ENCODE measurements around the gene DNAJC5.
A peak's percentile ranks its signal among the peaks of the same experiment; 100 is the strongest.

DNAJC5 gene

DNA sequence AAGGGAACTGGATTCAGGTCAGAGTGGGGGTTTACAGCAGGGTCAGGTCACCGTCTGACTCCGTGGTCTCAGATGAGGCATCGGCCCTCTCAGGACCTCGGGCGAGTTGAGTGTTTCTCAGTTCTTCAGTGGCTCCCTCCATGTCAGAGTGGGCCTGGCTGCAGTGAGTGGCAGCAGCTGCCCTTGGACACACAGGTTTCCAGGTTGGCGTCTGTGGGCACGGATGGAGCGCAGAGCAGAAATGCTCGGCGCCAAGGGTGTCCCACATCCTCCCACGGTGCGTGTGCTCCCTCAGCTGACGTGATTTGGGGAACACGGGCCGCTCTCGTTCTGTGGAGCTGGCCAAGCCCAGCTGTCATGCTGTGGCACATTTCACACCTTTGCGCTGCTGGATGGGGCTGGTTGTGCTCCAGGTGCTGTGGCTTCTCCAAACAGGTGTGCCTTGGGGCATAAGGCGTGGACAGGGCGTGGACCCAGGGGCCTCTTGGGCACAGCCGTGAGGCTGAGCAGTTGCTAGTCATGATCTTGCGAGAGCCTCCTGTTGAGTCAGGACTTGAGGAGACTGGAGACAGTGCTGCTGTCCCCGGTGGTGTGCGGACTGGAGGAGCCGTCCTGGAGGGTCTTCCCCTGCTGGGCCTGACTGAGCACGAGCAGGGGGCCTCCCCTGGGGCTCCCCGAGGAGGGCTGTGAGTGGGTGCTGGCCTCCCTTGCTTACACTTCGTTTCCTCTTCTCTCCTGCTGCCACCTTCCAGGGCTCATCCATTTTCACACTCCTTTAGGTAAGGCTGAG is 9.5 kb upstream of the DNAJC5 start:
- no peak for DNase-seq

DNA sequence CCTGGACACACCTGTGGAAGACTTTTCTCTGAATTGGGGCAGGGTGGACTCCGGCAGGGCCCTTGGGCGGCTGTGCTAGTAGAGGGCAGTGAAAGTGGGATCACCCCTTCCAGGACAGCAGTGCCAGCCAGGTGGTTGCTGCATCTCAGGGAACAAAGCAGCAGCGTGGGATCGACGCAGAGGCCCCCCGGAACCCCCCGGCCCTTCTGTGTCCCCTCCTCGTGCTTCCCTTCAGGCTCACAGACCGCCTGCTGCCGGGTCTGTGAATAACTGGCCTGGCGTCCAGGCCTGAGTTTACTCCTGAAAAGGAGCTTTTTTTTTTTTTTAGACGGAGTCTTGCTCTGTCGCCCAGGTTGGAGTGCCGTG is 8.9 kb upstream of the DNAJC5 start:
- DNase-seq: no peak

- DNase-seq: no peak
These were observed 8.0 kb upstream of the DNAJC5 start for GRCh38 chr20:63886921-63887320.

- no peak for DNase-seq
These were observed 5.4 kb upstream of the DNAJC5 start for GRCh38 chr20:63889241-63890200.

DNA sequence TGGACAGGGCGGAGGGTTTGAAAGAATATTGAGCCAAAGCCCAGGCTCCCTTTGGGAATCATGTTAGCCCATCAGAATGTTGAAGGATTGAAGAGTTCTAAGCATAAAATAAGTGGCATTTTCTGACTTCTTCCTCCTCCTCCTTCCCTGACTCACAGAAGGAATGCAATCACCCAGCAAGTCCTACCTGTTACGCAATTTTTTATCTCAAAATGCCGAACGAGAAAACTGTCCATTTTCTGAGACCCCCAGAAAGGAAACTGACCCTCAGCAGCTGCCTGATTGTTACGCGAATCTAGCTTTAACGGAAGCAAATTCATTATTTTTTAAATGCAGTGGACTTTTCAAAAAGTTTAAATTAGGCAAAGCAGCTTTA is 4.7 kb upstream of the DNAJC5 start:
- DNase-seq: no peak

DNA sequence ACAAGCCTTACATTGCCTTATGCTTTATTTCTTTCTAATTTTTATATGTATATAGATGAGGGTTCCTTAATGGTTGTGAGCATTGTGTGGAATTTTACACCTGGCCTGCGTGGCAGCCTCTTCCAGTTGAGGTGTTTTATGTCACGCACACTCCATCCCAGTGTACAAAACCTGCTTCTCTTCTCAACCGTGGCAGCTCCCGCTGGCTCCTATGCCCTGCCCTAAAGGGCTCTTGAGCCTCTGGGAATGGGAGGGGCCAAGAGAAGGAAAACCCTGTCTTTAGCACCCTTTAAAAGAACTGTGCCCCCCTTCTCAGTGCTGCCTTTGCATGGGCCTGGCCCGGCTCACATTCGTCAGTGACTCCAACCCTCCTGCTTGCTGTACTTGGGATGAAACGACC is 4.3 kb upstream of the DNAJC5 start:
- DNase-seq: no peak

DNA sequence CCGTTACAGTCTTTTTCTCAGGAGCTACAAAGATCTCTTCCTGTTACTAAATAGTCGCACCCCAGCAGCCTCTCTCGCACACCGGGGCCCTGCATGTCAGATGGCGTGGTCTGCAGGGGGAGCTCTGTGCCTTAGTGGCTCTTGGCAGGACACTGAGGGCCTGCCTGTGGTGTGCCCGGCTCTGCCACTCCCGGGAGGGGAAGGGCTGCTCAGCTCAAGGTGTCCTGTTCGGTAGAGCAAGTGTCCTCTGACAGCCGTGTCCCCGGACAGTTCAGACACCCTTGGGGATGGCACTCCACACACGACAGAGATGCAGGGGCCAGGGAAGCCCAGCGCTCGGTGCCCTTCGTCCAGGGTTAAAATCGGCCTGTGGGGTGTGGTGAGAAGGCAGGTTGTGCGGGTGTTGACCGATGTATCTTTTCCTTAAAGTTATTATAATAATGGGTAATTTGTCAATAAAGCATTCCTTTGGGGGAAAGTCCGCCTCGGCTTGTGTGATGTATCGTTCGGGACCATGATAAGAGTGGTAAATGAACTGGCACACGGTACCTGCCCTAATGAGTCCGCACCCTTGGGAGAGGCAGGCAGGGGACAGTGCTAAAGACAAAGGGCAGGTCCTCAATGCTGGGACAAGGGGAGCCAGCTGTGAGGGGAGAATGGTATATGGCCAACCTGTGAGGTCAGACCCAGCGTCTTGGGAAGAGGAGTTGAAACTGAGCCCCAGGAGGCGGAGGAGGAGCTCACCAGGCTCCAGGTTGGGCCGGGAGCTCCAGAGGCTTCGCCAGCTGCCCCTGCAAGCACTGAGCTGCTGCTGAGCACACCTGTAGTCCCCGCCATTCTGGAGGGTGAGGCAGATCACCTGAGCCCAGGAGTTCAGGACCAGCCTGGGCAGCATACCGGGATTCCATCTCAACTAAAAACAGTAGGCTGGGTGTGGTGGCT is 3.6 kb upstream of the DNAJC5 start:
- no peak for DNase-seq

DNA sequence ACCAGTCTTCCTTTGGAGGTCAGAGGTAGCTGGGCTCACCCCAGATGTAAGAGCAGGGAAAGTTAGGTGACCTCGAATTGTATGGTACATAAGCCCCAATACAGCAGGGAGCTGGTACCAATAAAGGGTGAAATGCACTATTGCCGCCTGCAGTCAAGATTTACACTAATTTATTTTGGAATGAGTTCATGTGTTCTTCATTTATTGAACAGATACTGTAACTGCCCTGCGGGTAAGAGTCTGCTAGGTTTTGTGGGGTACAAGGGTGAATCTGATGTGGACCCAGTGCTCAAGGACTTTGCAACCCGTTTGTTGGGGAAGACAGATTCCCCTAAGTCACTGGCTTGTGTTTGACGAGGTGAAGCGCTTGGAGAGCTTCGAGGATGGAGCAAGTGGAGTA is 2.5 kb upstream of the DNAJC5 start:
- no peak for DNase-seq

DNA sequence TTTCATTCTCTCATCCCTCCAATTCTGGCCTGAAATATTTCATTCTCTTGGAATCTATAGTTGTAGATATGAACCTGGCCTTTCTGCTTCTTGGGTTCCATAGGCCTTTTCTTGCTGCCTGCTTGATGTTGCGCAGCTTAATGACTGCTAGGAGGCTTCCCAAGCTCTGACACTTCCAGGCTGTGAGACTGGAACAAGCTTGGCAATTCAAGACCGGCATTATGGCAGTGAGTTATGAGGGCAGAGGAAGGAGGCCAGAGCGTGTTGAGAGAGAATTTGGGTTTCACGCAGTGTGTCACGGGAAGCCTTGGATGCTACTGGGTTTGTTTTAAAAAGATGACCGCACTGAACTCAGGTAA is 948 bp upstream of the DNAJC5 start:
- DNase-seq: no peak

DNA sequence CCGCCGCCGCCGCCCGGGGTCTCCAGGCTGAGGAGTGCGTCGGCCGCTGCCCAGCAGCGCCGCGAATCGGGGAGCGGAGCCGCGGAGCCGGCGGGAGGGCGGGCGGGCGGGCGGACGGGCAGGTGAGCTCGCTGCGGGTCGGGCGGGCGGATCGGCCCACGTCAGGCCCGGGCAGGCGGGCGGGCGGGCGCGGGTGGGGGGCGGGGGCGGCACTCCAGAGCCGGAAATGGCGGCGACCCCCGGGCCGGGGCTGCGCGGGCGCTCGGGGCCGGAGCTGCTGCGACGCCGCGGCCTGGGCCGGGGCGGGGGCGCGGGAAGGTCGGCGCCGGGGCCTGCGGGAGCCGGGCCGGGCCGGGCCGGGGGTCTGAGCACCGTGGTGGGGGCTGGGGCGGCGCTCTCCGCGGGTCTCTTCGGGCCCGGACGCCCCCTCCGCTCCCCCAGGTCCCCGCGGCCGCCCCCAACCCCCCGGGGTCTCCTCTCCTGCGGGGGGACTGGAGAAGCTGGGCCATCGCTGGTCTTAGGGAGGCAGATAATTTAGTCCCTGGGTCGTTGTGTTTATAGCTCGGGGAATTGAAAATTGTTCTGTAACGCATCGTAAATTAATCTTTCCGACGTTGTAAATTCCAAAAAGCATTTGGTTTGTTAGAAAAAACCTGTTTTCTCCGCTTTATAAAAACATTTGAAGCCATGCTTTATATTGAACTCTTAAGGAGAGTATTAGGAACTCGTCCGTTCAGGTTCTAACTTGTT is 451 bp downstream of the DNAJC5 start:
- DNase-seq: no peak

GRCh38 chr20:63895952-63896263 is 982 bp downstream of the DNAJC5 start:
- no peak for DNase-seq

DNA sequence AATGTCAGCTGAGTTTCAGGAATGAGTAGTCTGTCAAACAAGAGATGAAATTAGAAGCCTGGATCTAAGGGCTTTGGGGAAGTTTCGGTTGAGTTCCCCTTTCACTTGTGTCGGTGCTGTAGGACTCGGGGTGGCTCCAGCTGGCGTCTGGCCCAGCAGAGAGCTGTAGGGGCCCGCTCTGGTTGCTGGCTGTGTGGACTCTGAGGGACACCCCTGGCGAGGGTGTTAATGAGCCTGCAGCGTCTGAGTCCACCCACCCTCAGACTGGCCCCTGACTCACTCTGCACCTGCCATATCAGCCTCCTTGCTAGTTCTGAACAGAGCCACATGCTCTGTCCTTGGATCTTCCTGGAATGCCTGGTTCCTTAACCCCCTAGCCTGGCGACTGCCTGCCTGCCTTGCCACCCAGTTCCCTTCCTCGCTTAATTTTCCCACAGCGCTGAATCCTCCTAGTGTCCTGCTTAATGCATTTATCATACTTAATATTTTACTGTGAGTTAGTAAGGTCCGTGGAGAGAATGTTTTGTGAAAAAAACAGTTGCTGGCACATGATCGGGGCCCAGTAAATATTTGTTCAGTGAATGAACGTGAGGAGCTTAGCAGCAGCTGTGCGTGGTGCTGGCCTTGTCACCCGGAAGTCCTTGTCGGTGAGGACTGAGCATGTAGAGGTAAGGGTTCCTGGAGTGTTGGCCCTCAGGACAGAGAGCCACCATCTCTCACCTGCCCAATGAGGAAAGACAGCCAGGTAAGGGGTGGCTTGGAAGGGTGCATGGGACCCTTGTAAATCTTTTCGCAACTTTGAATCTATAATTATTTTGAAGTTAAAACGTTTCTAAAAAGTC is 1.6 kb downstream of the DNAJC5 start:
- DNase-seq: peak; percentile 9

GRCh38 chr20:63897978-63898561 is 3.1 kb downstream of the DNAJC5 start:
- no peak for DNase-seq

- no peak for DNase-seq
These were observed 4.1 kb downstream of the DNAJC5 start for GRCh38 chr20:63898882-63899558.

DNA sequence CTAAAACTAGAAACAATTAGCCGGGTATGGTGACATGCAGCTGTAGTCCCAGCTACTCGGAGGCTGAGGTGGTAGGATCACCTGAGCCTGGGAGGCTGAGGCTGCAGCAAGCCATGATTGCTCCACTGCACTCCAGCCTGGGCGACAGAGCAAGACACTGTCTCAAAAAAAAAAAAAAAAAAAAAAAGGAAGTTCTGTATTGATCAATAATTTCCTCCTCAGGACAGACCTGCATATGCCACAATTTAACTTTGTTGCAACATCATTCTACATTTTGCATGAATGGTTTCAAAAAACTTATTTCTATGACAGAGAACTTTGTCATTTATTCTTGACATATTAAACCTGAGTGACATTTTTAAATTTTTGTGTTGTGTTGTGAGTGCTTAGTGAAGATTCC is 5.5 kb downstream of the DNAJC5 start:
- DNase-seq: no peak

GRCh38 chr20:63903796-63904561 is 9.1 kb downstream of the DNAJC5 start:
- no peak for DNase-seq

DNA sequence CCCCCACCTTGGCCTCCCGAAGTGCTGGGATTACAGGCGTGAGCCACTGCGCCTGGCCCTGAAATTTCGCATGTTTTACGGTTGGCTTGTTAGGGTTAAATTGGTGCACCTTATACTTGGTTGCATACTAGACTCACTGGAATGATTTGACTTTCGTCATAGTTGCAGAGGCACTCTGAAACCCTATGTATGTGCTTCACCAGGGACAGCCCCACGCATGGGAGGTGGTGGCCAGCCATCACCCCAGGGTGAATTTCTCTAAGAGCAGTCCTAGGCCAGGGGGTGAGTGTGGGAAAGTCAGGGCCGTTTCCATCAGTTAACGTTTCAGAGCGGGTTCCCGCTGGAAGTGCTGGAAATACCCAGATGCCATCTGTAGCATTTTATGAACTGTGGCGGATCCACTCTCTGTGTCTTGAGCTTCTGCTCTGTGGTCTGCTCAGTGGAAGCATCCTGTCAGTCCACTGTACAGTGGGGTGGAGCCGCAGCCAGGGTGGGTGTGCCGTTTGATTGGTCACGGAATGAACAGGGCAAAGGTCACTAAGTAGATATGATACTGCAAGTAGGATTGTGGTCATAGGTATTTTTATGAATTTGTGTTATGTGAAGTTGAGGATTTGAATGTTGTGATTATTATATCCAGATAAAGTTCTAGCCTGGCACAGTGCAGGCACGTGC is 13.2 kb downstream of the DNAJC5 start:
- no peak for DNase-seq

DNA sequence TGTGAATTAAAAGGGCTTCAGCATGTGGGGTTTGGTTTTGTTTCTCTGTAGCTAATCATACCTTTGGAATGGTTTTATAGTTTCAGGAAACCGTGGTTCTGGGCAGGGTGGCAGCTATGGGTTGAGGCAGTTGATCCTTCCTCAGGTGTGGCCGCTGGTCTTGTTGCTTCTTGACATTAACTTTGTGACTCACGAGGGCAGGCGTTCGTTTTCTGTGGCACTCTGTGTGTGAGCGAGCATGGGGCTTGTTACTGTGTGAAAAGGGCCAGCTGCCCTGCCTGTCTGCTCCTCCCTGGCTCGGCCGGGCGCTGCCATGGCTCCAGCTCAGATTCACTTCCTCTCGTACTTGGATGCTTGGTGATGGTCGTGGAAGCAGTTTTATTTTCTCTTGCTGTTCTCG is 16.2 kb downstream of the DNAJC5 start:
- no peak for DNase-seq

GRCh38 chr20:63913768-63914167 is 18.8 kb downstream of the DNAJC5 start:
- DNase-seq: no peak

All from activated gamma-delta T cell treated with Interleukin-2 at 50 U/mL for 16 hours (primary cell).